Activated T-helper 2 cell treated with anti-CD3 and anti-CD28 coated beads, Interferon-gamma antibody, Interleukin-2, Interleukin-4, amounts not matched to agents 10 μg/mL and 5 μg/mL and 100 μg/mL, durations not matched to agents 14 hours and 24 hours and 36 hours (primary cell): ENCODE data around the gene GOLIM4. TPM values are rescaled to one million over a fixed set of nuclear protein-coding genes. Genes with fewer than 3 reads are reported as not detected.

Experiments used
- DNase-seq: peaks from one replicate; pipeline ENCODE4 v3.0.0; 2021; ENCODE audit warnings: low spot score
- H3K27ac Mint-ChIP-seq: one replicate; pipeline ENCODE4 v1.8.0; 2021; ENCODE audit warnings: mixed read lengths
- H3K27me3 Mint-ChIP-seq: one replicate; pipeline ENCODE4 v1.8.0; 2021; ENCODE audit warnings: low read depth, mixed read lengths
- H3K36me3 Mint-ChIP-seq: one replicate; pipeline ENCODE4 v1.8.0; 2021; ENCODE audit warnings: low read depth, mixed read lengths
- H3K4me1 Mint-ChIP-seq: one replicate; pipeline ENCODE4 v1.8.0; 2021; ENCODE audit warnings: low read depth, mixed read lengths
- H3K4me3 Mint-ChIP-seq: one replicate; pipeline ENCODE4 v1.8.0; 2021; ENCODE audit warnings: low read depth, mild to moderate bottlenecking, moderate library complexity, mixed read lengths
- H3K9me3 Mint-ChIP-seq: one replicate; pipeline ENCODE4 v1.8.0; 2021; ENCODE audit warnings: mixed read lengths
- intact Hi-C: fragments of 100-400 bp; cut with micrococcal nuclease; formaldehyde crosslinking; loops from one replicate; pipeline ENCODE4 v1.15.1; 2023
- total RNA-seq: library from RNA; stranded (reverse); gene quantifications from 2 replicates; pipeline ENCODE4 v1.2.3, GENCODE V29; 2022

GOLIM4 gene
- total RNA-seq, 1 donor from 2014 or later, result 18.3 TPM

- H3K4me3 Mint-ChIP-seq, result no peak overlapping the region
- no peaks in the 10 kb centered on the region for H3K36me3 Mint-ChIP-seq
- no peak for DNase-seq
- no peaks in the 10 kb centered on the region for H3K4me1 Mint-ChIP-seq
- intact Hi-C loops, result no loop called here
- H3K27ac Mint-ChIP-seq, result no peak overlapping the region
- no peaks in the 10 kb centered on the region for H3K9me3 Mint-ChIP-seq
- H3K27me3 Mint-ChIP-seq, result no peaks in the 10 kb centered on the region
Observed at GRCh38 chr3:168121184-168122017, 25.7 kb upstream of the GOLIM4 start.

DNA sequence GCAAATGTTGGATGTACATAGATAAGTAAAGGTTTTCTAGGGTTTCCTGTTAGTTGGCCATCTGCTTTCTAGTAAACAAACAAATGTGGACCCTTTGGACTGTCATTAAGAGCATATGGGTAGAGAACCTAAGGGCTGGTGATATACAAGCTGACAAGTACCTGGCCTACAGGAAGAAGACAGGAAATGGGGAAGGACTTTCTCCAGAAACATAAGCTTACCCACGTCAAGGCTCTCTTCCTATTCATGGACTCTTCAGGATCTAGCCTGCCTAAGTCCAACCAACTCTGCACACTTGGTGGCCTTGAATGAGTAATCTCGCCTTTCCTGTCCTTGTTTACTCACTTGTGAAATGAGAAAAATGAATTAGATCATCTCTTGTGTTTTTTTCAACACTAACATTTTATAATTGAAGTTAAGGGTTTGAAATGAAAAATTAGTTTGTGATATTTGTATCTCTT is 22.2 kb upstream of the GOLIM4 start:
- no peaks in the 10 kb centered on the region for H3K4me1 Mint-ChIP-seq
- H3K27me3 Mint-ChIP-seq, result no peaks in the 10 kb centered on the region
- DNase-seq, result no peak
- no peaks in the 10 kb centered on the region for H3K36me3 Mint-ChIP-seq
- intact Hi-C loops, result no loop called here
- H3K27ac Mint-ChIP-seq, result no peak overlapping the region
- H3K4me3 Mint-ChIP-seq, result no peak overlapping the region
- H3K9me3 Mint-ChIP-seq, result no peaks in the 10 kb centered on the region

DNA sequence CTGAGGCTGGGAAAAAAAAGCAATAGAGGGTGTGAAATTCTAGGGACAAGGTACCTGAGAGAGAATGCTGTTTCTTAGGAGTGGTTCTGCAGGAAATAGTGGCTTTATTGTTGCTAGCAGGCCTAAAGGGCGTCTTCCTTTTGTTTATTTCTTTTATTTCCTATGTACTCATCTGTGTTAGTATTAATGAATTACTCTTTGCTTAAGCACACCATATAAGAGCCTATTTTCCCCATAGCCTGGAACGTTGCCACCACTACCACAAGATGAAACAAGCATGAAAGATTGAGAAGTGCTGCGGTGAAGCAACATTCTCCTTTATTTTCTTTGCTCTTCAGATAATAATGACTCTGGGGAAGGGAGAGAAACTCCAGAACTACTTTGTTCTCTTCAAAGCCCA is 21.3 kb upstream of the GOLIM4 start:
- Mint-ChIP-seq H3K4me3 (no peak overlapping the region), H3K27me3 (no peaks in the 10 kb centered on the region), H3K4me1 (no peaks in the 10 kb centered on the region), H3K9me3 (no peaks in the 10 kb centered on the region), H3K27ac (no peak overlapping the region), H3K36me3 (no peaks in the 10 kb centered on the region)
- intact Hi-C loops, result no loop called here
- DNase-seq, result no peak

GRCh38 chr3:168116279-168116678 is 20.6 kb upstream of the GOLIM4 start:
- H3K9me3 Mint-ChIP-seq, result no peaks in the 10 kb centered on the region
- no peaks in the 10 kb centered on the region for H3K36me3 Mint-ChIP-seq
- no peaks in the 10 kb centered on the region for H3K4me1 Mint-ChIP-seq
- no peak for DNase-seq
- no peak overlapping the region for H3K4me3 Mint-ChIP-seq
- intact Hi-C loops, result no loop called here
- H3K27me3 Mint-ChIP-seq, result no peaks in the 10 kb centered on the region
- no peak overlapping the region for H3K27ac Mint-ChIP-seq

DNA sequence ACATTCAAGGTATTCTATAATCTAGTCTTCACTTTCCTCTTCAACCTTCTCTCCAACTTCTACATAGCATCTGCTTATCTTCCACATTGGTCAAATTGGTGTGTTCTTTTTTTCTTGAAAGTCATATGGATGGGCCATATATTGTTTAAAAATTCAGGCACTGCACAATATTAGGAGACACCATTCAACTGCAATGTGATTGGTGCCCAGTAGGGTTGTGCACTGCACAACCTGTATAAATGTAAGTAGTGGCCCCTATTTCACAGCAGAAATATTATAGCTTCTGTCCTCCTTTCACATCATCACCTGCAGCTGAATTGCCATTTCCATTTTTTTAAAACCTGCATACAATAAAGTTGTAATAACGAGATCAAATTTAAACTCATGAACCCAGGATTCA is 18.1 kb upstream of the GOLIM4 start:
- H3K27ac Mint-ChIP-seq, result no peak overlapping the region
- intact Hi-C loops, result no loop called here
- H3K9me3 Mint-ChIP-seq, result no peaks in the 10 kb centered on the region
- no peaks in the 10 kb centered on the region for H3K36me3 Mint-ChIP-seq
- no peaks in the 10 kb centered on the region for H3K27me3 Mint-ChIP-seq
- DNase-seq, result no peak
- no peak overlapping the region for H3K4me3 Mint-ChIP-seq
- H3K4me1 Mint-ChIP-seq, result no peaks in the 10 kb centered on the region

- intact Hi-C loops, result no loop called here
- Mint-ChIP-seq H3K4me3 (no peak overlapping the region), H3K36me3 (no peaks in the 10 kb centered on the region), H3K27me3 (no peaks in the 10 kb centered on the region), H3K4me1 (no peaks in the 10 kb centered on the region), H3K27ac (no peak overlapping the region), H3K9me3 (no peaks in the 10 kb centered on the region)
- no peak for DNase-seq
Observed at GRCh38 chr3:168112894-168113293, 17.2 kb upstream of the GOLIM4 start.

- no peak for DNase-seq
- H3K27ac Mint-ChIP-seq, result no peak overlapping the region
- H3K36me3 Mint-ChIP-seq, result no peaks in the 10 kb centered on the region
- H3K4me1 Mint-ChIP-seq, result peaks cover 3% of the 10 kb centered on the region
- H3K9me3 Mint-ChIP-seq, result peaks cover 4% of the 10 kb centered on the region
- intact Hi-C loops, result no loop called here
- H3K27me3 Mint-ChIP-seq, result peaks cover 20% of the 10 kb centered on the region
- H3K4me3 Mint-ChIP-seq, result no peak overlapping the region
Observed at GRCh38 chr3:168104361-168104760, 8.6 kb upstream of the GOLIM4 start.

DNA sequence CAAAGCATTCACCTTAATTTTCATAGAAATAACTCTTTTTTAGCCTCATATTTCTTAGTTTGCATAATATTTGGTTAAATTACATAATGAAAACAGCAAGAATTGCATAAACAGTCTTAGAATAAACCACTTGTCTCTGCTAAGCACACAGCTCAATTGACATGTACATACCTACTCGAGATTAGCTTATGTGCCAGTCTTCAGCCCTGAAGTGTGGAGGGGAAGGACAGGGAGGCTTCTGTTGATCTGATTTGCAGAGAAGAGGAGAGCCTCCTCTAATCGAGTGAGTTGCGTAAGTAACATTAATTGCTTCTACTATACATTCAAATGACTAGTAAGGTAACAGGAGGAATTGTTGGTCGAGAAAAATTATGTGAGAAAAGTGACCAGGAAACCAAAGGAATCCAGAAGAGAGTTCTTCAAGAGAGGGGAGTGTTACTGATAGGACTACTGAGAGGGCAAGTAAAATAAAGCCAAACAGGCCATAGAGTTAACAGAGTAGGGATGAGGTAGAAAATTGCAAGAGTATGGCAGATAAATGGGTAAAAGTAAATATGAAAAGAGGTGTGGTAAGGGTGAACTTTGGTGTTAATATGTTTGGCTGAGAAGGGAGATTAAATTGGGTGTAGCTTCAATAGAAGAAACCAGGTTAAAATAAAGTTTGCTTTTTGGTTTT is 7.1 kb upstream of the GOLIM4 start:
- Mint-ChIP-seq H3K27me3 (peaks cover 23% of the 10 kb centered on the region), H3K27ac (no peak overlapping the region), H3K4me3 (no peak overlapping the region), H3K36me3 (no peaks in the 10 kb centered on the region), H3K9me3 (peaks cover 4% of the 10 kb centered on the region), H3K4me1 (peaks cover 3% of the 10 kb centered on the region)
- no peak for DNase-seq
- intact Hi-C loops, result no loop called here

GRCh38 chr3:168100777-168101492 is 5.2 kb upstream of the GOLIM4 start:
- no peak overlapping the region for H3K27ac Mint-ChIP-seq
- H3K9me3 Mint-ChIP-seq, result no peaks in the 10 kb centered on the region
- intact Hi-C loops, result no loop called here
- DNase-seq, result no peak
- no peaks in the 10 kb centered on the region for H3K36me3 Mint-ChIP-seq
- peaks cover 11% of the 10 kb centered on the region for H3K4me1 Mint-ChIP-seq
- peaks cover 35% of the 10 kb centered on the region for H3K27me3 Mint-ChIP-seq
- no peak overlapping the region for H3K4me3 Mint-ChIP-seq

GRCh38 chr3:168097381-168097780 is 1.7 kb upstream of the GOLIM4 start:
- Mint-ChIP-seq H3K36me3 (peaks cover 5% of the 10 kb centered on the region), H3K27me3 (peaks cover 36% of the 10 kb centered on the region), H3K27ac (no peak overlapping the region), H3K4me3 (no peak overlapping the region), H3K4me1 (peaks cover 19% of the 10 kb centered on the region), H3K9me3 (no peaks in the 10 kb centered on the region)
- no peak for DNase-seq
- intact Hi-C loops, result loop anchor here (2.0 kb wide), 1 partner anchor 363 kb away; the partner anchor contains the start of genes PDCD10 and SERPINI1

DNA sequence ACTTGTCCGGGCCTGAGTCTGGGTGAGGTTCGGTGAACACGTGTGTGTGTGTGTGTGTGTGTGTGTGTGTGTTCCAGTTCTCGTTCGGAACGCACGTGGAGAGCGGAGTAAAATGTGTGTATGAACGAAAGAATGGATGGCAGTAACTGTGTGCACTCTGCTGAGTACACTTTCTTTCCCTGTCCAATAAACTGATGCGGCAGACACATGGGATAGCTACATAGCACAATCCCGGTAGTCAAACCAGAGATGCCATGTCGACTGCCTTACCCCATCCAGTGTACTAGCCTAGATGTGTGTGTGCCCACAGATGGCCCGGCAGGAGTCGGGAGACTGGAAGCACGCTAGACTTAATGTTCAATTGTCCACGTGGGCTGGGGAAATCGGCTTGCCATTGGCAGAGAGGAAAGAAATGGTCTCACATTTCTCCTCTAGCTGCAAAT is 507 bp upstream of the GOLIM4 start:
- no peak for DNase-seq
- H3K4me3 Mint-ChIP-seq, result peak overlapping the region; percentile 88
- no peaks in the 10 kb centered on the region for H3K9me3 Mint-ChIP-seq
- peaks cover 24% of the 10 kb centered on the region for H3K4me1 Mint-ChIP-seq
- peaks cover 36% of the 10 kb centered on the region for H3K27me3 Mint-ChIP-seq
- peaks cover 5% of the 10 kb centered on the region for H3K36me3 Mint-ChIP-seq
- intact Hi-C loops, result loop anchor here (2.0 kb wide), 1 partner anchor 361 kb away; the partner anchor contains the start of genes PDCD10 and SERPINI1
- H3K27ac Mint-ChIP-seq, result peak overlapping the region; percentile 90

GRCh38 chr3:168094877-168095610 is 680 bp downstream of the GOLIM4 start:
- H3K27ac Mint-ChIP-seq, result peak overlapping the region; percentile 90
- H3K27me3 Mint-ChIP-seq, result peaks cover 32% of the 10 kb centered on the region
- peak overlapping the region; percentile 88 for H3K4me3 Mint-ChIP-seq
- DNase-seq, result peak; percentile 15
- H3K4me1 Mint-ChIP-seq, result peaks cover 27% of the 10 kb centered on the region
- intact Hi-C loops, result loop anchor here (1.0 to 2.0 kb wide), 6 partner anchors 8 to 71 kb away; no protein-coding TSS in a partner anchor
- peaks cover 5% of the 10 kb centered on the region for H3K36me3 Mint-ChIP-seq
- H3K9me3 Mint-ChIP-seq, result no peaks in the 10 kb centered on the region
